Heart right ventricle (tissue), 16 donors: Measurements from ENCODE around the gene C3orf18. TPM values are rescaled to one million over a fixed set of nuclear protein-coding genes. Genes with fewer than 3 reads are reported as not detected.

ENCODE experiments used
- ATAC-seq, 8 donors: fragments of 200-7000 bp; cut with Tn5 transposase; one replicate each; pipeline ENCODE4 v1.9.1; 2020; ENCODE audit warnings: mild to moderate bottlenecking in 8 of 8, moderate library complexity in 8 of 8, moderate number of reproducible peaks in 1 of 8
- DNase-seq, 2 donors: peaks; one replicate each; pipeline ENCODE4 v3.0.0-alpha.2; 2020
- H3K27ac ChIP-seq, 10 donors: fragments of 200-600 bp; sonication (generic) in 2 of 10; one replicate each; pipeline versions ENCODE4 v1.5.0 to v1.8.0; 2020 to 2022; ENCODE audit warnings: mild to moderate bottlenecking in 3 of 10
- H3K27me3 ChIP-seq, 7 donors: fragments of 200-600 bp; one replicate each; pipeline ENCODE4 v1.8.0; 2021 to 2022; ENCODE audit warnings: mild to moderate bottlenecking in 2 of 7
- H3K36me3 ChIP-seq, 9 donors: fragments of 200-600 bp; sonication (generic) in 1 of 9; one replicate each; pipeline versions ENCODE4 v1.5.0 to v1.8.0; 2020 to 2022; ENCODE audit warnings: mild to moderate bottlenecking in 2 of 9
- H3K4me1 ChIP-seq, 9 donors: fragments of 200-600 bp; sonication (generic) in 1 of 9; one replicate each; pipeline versions ENCODE4 v1.5.0 to v1.8.0; 2020 to 2022; ENCODE audit warnings: mild to moderate bottlenecking in 4 of 9
- H3K4me3 ChIP-seq, 10 donors: fragments of 200-600 bp; sonication (generic) in 2 of 10; one replicate each; pipeline versions ENCODE4 v1.5.0 to v1.8.0; 2020 to 2022; ENCODE audit warnings: mild to moderate bottlenecking in 7 of 10, moderate library complexity in 2 of 10
- H3K9me3 ChIP-seq, 11 donors: fragments of 200-600 bp in 10 of 11; sonication (generic) in 2 of 11; one replicate each; pipeline versions ENCODE4 v1.5.0 to v1.8.0; 2013 to 2022; ENCODE audit warnings: mild to moderate bottlenecking in 2 of 11, control low read depth in 1 of 11, moderate library complexity in 1 of 11
- WGBS, 2 donors: extraction: QIAGEN DNeasy Blood & Tissue Kit; methylation state at CpG; one replicate each; pipeline ENCODE4 v1.1.7; 2013; ENCODE audit warnings: inconsistent platforms in 1 of 2; 5-methylcytosine and 5-hydroxymethylcytosine counted together
- intact Hi-C, 10 donors: fragments of 100-400 bp; cut with DNase I; formaldehyde crosslinking; loops; one replicate each; pipeline versions ENCODE4 v1.11.1 to v1.14.2; 2022
- polyA plus RNA-seq, 2 donors: library from polyadenylated mRNA; stranded (reverse); fragments of 200-250 nt; gene quantifications; one replicate each; pipeline ENCODE4 v1.2.3, GENCODE V29; 2013
- total RNA-seq, 10 donors: library from RNA; stranded (reverse); fragmentation: NEBNext Ultra II Directional in 3 of 10; extraction: Animal tissue kit (Norgen Biotek cat#: 25700) in 3 of 10; gene quantifications; one replicate each; pipeline versions ENCODE4 v1.2.1 to v1.2.4, GENCODE V29; 2021 to 2023
- TF ChIP-seq, protein P1 (sequence below), 9 donors: fragments of 200-600 bp; sonication (generic) in 2 of 9; IDR thresholded peaks; one replicate each; pipeline versions ENCODE4 v1.5.0 to v1.8.0; 2021 to 2022; ENCODE audit warnings: antibody characterized with exemption in 9 of 9, mild to moderate bottlenecking in 5 of 9, moderate library complexity in 1 of 9
- donor health status: Arrhythmogenic right ventricular cardiomyopathy.
- donor health status: ischemic (EF 13 %, LVEDD 7.1; RV severe dilation, severe dysfunction).
- donor health status: healthy with polysubstance abuse.
- donor health status: DM: no; HTN: yes; CAD: no.
- donor health status: DM: no; HTN: no; CAD: no.
- donor health status: ischemic (EF 25% LVEDD 6.9; RV normal size, moderate dysfunction).
- donor health status: ischemic (EF 25% LVEDD 5.7; RV mildly dilated, moderate dysfunction).
- donor health status: healthy.
- donor health status: DM: yes; HTN: yes; CAD: no.
- donor health status: Ischemic cardiomyopathy.
- donor health status: ischemic (EF 35%, LVEDD 5.7; RV mildly dilated, moderate dysfunction).
- donor health status: nonischemic (EF 11% LVEDD 7.7; RV severe dilation, severe dysfunction).
- donor health status: DM: yes; HTN: yes; CAD: no.
- donor health status: PGD.
- donor health status: ischemic (EF 29% LVEDD 5.4; RV normal size, mild dysfunction).
- donor health status: nonischemic (EF 23%, LVEDD 6.1; RV moderate dilation, normal function).

C3orf18 gene
- total and polyA plus RNA-seq, 12 donors: 19.9 to 49.9 (median 41.1) TPM

DNA sequence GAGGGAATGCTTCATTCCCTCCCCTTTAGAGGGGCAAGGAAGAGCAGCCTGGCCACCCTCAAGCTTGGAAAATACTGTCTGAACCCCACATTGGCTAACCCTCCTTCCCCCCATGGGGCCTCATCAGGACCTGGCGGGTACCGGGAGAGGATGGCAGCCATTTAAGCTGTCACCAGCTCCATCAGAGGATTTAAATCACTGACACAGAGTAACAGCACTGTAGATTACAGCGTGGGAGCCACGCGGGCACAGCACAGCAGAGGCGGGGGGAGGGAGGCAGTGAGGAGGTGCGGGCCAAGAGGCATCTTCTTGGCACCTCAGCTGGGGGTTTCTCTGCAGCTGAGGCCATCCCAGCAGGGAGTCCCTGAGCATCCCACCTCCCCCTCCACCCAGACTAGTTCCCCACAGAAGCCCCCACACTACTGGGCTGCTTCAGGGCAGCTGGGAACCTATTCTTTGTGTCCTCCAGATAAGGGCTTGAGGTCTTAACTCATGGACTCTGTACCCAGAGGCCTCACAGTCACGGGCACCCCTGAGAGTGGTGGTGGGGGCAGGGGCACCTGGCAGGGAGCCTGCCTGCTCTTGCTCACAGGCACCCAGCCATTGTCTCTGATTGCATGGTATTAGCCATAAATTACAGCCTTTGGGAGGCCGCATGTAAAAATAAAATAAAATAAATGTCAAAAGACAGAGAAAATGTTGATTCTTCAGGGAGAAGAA, 42.2 kb downstream of the C3orf18 start:
- 55 to 56% methylated on average over 9 of the region's 9 CpGs for WGBS, 2 donors
- ATAC-seq (no peak), DNase-seq (no peak)
- Histone ChIP-seq H3K4me1 (no peaks in the 10 kb centered on the region), H3K27ac (no peak overlapping the region), H3K36me3 (no peaks in the 10 kb centered on the region), H3K4me3 (no peak overlapping the region), H3K9me3 (no peaks in the 10 kb centered on the region), H3K27me3 (peaks cover 0 to 17% (median 7%) of the 10 kb centered on the region in 7 donors)
- intact Hi-C loops: no loop called here
- TF ChIP-seq, protein P1, sequence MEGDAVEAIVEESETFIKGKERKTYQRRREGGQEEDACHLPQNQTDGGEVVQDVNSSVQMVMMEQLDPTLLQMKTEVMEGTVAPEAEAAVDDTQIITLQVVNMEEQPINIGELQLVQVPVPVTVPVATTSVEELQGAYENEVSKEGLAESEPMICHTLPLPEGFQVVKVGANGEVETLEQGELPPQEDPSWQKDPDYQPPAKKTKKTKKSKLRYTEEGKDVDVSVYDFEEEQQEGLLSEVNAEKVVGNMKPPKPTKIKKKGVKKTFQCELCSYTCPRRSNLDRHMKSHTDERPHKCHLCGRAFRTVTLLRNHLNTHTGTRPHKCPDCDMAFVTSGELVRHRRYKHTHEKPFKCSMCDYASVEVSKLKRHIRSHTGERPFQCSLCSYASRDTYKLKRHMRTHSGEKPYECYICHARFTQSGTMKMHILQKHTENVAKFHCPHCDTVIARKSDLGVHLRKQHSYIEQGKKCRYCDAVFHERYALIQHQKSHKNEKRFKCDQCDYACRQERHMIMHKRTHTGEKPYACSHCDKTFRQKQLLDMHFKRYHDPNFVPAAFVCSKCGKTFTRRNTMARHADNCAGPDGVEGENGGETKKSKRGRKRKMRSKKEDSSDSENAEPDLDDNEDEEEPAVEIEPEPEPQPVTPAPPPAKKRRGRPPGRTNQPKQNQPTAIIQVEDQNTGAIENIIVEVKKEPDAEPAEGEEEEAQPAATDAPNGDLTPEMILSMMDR (IDR thresholded peaks at IDR 0.05): no peak

DNA sequence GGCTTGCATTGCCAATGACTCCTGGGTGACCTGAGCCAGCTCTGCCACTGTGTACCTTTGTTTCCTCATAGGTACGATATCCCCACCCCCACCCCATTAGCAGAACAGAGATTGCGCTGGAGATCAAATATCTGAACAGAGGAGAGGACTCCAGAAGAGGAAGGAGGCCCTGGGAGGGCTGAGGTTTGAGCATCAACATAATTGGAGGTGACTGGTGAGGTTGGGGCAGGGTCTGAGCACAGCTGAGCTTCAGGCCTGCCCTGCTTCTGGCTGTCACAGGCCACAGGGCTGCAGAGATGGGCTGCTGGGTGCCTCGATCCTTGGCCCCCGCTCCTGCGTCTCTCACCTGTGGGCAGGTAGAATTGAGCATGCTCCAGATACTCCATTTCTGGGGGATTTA, 42.8 kb downstream of the C3orf18 start:
- ATAC-seq: no peak
- peaks cover 0 to 13% (median under 1%) of the 10 kb centered on the region in 7 donors for H3K27me3 ChIP-seq
- H3K27ac ChIP-seq: no peak overlapping the region
- H3K4me3 ChIP-seq: no peak overlapping the region
- WGBS, 2 donors: 80% methylated on average over 5 of the region's 5 CpGs
- intact Hi-C loops: no loop called here
- H3K4me1 ChIP-seq: no peaks in the 10 kb centered on the region
- H3K9me3 ChIP-seq: no peaks in the 10 kb centered on the region
- H3K36me3 ChIP-seq: no peaks in the 10 kb centered on the region
- DNase-seq: no peak
- TF ChIP-seq, protein P1 (IDR thresholded peaks at IDR 0.05): no peak

DNA sequence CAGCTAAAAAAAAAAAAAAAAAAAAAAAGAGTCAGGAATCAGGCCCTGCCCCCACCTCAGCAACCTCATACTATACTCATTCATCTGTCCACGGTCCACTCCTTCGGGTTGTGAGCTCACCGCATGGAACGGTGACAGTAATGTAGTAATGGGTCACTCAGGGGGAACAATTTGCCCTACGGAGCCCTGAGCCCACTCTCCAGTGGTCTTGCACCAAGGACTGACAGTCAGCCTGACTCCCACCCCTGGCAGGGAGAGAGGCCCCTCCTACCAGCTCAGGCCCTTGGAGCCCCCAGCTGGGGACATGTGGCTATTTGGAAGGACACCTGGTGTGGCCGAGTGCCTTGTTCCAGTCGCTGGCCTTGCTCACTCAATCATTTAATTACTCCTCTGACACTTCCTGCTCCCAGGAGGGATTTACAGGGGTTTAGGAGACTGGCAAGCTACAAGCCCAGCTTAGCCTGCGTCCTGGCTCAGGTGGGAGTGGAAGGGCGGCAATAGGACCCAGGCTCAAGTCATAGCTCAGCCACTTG, 44.2 kb downstream of the C3orf18 start:
- no peaks in the 10 kb centered on the region for H3K9me3 ChIP-seq
- intact Hi-C loops: no loop called here
- no peak for ATAC-seq
- H3K4me1 ChIP-seq: peaks cover 0 to 6% (median 0%) of the 10 kb centered on the region in 9 donors
- peaks cover 0 to 3% (median 0%) of the 10 kb centered on the region in 7 donors for H3K27me3 ChIP-seq
- TF ChIP-seq, protein P1 (IDR thresholded peaks at IDR 0.05): no peak
- no peaks in the 10 kb centered on the region for H3K36me3 ChIP-seq
- no peak overlapping the region for H3K4me3 ChIP-seq
- no peak overlapping the region for H3K27ac ChIP-seq
- WGBS, 2 donors: 67 to 70% methylated on average over 9 of the region's 9 CpGs
- no peak for DNase-seq

DNA sequence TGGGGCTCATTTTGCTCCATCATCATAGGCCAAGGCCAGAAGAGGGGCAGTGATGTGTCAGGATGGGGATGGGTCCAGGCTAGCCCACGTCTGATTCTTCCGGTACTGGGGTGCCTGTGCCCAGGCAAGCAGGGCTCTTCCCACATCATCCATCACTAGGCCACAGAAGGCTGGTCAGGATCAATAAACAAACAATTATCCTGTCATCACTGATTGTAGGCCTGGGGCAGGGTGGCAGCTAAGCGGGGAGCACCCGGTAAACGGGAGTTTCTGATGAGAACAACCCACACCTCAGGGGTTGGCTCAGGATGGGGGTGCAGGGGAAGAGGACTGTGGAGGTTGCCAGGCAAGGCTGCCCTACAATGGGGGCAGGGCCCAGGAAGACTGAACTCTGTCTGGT, 46.0 kb downstream of the C3orf18 start:
- H3K36me3 ChIP-seq: no peaks in the 10 kb centered on the region
- H3K27me3 ChIP-seq: peaks cover 0 to 3% (median 0%) of the 10 kb centered on the region in 7 donors
- intact Hi-C loops: no loop called here
- TF ChIP-seq, protein P1 (IDR thresholded peaks at IDR 0.05): no peak
- no peaks in the 10 kb centered on the region for H3K9me3 ChIP-seq
- H3K4me3 ChIP-seq: no peak overlapping the region
- DNase-seq: no peak
- H3K4me1 ChIP-seq: peaks cover 3 to 18% (median 5%) of the 10 kb centered on the region in 9 donors
- H3K27ac ChIP-seq: no peak overlapping the region
- 68 to 72% methylated on average over 5 of the region's 5 CpGs for WGBS, 2 donors
- no peak for ATAC-seq
